ENCODE data around the gene SGCG. TPM values are rescaled to one million over a fixed set of nuclear protein-coding genes. Genes with fewer than 3 reads are reported as not detected.

The SGCG gene
- total and polyA plus RNA-seq, 10 of the 15 experiments (the other 5 are each of a cell fraction or from before 2014, with no cell fraction given) = not detected

DNA sequence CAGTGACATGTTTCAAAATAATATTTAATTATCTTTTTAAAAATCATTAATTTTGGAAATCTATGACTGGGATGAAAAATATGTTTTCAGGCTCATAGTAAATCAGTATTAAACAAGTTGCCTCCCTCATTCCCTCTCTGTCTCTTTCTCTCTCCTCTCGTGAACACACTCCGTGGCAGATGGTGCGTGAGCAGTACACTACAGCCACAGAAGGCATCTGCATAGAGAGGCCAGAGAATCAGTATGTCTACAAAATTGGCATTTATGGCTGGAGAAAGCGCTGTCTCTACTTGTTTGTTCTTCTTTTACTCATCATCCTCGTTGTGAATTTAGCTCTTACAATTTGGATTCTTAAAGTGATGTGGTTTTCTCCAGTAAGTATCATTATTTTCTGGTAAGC is 22.7 kb downstream of the SGCG start:
- DNase-seq (ENCODE audit: low read depth, low spot score) (no peak), FAIRE-seq (no peak), ATAC-seq (no peak)
- H3K4me1 ChIP-seq (ENCODE audit: control insufficient read depth, insufficient read depth, low read length) = no peaks in the 10 kb centered on the region
- H4K20me1 ChIP-seq (ENCODE audit: control insufficient read depth, insufficient read depth) = no peaks in the 10 kb centered on the region
- H2AFZ ChIP-seq (ENCODE audit: control insufficient read depth, low read depth, low read length) = no peak overlapping the region
- WGBS (ENCODE audit: insufficient coverage, insufficient replicate concordance, low lambda C conversion rate, missing lambda C conversion rate) = 19% methylated on average over 5 of the region's 5 CpGs
- RAD21 ChIA-PET (ENCODE audit: unreplicated experiment) = no interaction called here
- no peaks in the 10 kb centered on the region for H3K79me2 ChIP-seq (ENCODE audit: control insufficient read depth, insufficient read depth, low read length)
- intact Hi-C loops (cut with micrococcal nuclease; ENCODE audit: unreplicated experiment) (no loop called here), in situ Hi-C loops (cut with MboI) (no loop called here)
- H3K9me3 ChIP-seq (replicated peaks; ENCODE audit: control insufficient read depth, insufficient read depth, low read length) = no peaks in the 10 kb centered on the region
- no peaks in the 10 kb centered on the region for H3K27me3 ChIP-seq (replicated peaks in 1 of 2; ENCODE audit: control insufficient read depth in 2 of 2, insufficient read depth in 2 of 2, low read length in 1 of 2)
- no peaks in the 10 kb centered on the region for H3K36me3 ChIP-seq (ENCODE audit: control insufficient read depth in 2 of 2, insufficient read depth in 2 of 2, low read length in 1 of 2)
- CTCF ChIA-PET = no interaction called here
- POLR2A ChIA-PET = no interaction called here
- H3K27ac ChIP-seq (ENCODE audit: control insufficient read depth, insufficient read depth) = no peak overlapping the region
- SMC1A ChIA-PET (ENCODE audit: uncharacterized antibody, unreplicated experiment) = no interaction called here
- BruUV-seq (replicated peaks) = no TSS peak
- no peak for TF ChIP-seq MYC (IDR thresholded peaks at IDR 0.05; ENCODE audit: insufficient read depth, insufficient read length, insufficient replicate concordance, low read length, severe bottlenecking)
- no peak for TF ChIP-seq NFXL1 (IDR thresholded peaks at IDR 0.05; ENCODE audit: borderline replicate concordance)
- no peak for TF ChIP-seq ZNF622 (IDR thresholded peaks at IDR 0.05)
- no peak for TF ChIP-seq GABPA (IDR thresholded peaks at IDR 0.05; ENCODE audit: low read depth)
- TF ChIP-seq BCL11A (IDR thresholded peaks at IDR 0.05; ENCODE audit: low read depth, low read length) = no peak
- TF ChIP-seq MTA2 (IDR thresholded peaks at IDR 0.05; ENCODE audit: low read depth) = no peak
- TF ChIP-seq, protein P1, sequence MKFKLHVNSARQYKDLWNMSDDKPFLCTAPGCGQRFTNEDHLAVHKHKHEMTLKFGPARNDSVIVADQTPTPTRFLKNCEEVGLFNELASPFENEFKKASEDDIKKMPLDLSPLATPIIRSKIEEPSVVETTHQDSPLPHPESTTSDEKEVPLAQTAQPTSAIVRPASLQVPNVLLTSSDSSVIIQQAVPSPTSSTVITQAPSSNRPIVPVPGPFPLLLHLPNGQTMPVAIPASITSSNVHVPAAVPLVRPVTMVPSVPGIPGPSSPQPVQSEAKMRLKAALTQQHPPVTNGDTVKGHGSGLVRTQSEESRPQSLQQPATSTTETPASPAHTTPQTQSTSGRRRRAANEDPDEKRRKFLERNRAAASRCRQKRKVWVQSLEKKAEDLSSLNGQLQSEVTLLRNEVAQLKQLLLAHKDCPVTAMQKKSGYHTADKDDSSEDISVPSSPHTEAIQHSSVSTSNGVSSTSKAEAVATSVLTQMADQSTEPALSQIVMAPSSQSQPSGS (IDR thresholded peaks at IDR 0.05; ENCODE audit: low read length) = no peak
- TF ChIP-seq CREB1 (IDR thresholded peaks at IDR 0.05; ENCODE audit: low read depth) = no peak
- TF ChIP-seq, protein P2, sequence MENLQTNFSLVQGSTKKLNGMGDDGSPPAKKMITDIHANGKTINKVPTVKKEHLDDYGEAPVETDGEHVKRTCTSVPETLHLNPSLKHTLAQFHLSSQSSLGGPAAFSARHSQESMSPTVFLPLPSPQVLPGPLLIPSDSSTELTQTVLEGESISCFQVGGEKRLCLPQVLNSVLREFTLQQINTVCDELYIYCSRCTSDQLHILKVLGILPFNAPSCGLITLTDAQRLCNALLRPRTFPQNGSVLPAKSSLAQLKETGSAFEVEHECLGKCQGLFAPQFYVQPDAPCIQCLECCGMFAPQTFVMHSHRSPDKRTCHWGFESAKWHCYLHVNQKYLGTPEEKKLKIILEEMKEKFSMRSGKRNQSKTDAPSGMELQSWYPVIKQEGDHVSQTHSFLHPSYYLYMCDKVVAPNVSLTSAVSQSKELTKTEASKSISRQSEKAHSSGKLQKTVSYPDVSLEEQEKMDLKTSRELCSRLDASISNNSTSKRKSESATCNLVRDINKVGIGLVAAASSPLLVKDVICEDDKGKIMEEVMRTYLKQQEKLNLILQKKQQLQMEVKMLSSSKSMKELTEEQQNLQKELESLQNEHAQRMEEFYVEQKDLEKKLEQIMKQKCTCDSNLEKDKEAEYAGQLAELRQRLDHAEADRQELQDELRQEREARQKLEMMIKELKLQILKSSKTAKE (IDR thresholded peaks at IDR 0.05; ENCODE audit: low read depth, poor library complexity, severe bottlenecking) = no peak
- no peak for TF ChIP-seq NFIC (IDR thresholded peaks at IDR 0.05; ENCODE audit: low read depth, low read length)
- no peak for TF ChIP-seq BACH1 (IDR thresholded peaks at IDR 0.05; ENCODE audit: borderline replicate concordance)
- H3K4me2 ChIP-seq (ENCODE audit: control insufficient read depth, insufficient read depth) = no peak overlapping the region
- no peak overlapping the region for H3K4me3 ChIP-seq
- H3K9ac ChIP-seq (ENCODE audit: control insufficient read depth, insufficient read depth, low read length) = no peak overlapping the region

Data from GM12878 (cell line).